K562 (cell line): ENCODE results near the gene MMP10. TPM values are rescaled to one million over a fixed set of nuclear protein-coding genes. Genes with fewer than 3 reads are reported as not detected.

Experiments
- ATAC-seq: fragments of 200-7000 bp; cut with Tn5 transposase; 3 replicates; pipeline ENCODE4 v1.9.1; 2020; ENCODE audit warnings: moderate library complexity
- BruUV-seq: library from RNA; stranded (reverse); fragments of 400-500 nt; replicated peaks from 2 replicates; lab custom pipeline; 2021; lab: Mats Ljungman, UMichigan
- CTCF ChIA-PET: fragments of 300-600 bp; formaldehyde crosslinking; extraction: SDS; loops from one replicate; lab custom pipeline; 2021; ENCODE audit warnings: low intra/inter-chr PET ratio; lab: Yijun Ruan, JAX
- POLR2A ChIA-PET: fragments of 300-600, 350-650 bp; sonication (Branson Sonifier 250); formaldehyde crosslinking; extraction: SDS; loops from one replicate; lab custom pipeline; 2021; ENCODE audit warnings: antibody characterized with exemption, inconsistent platforms; lab: Yijun Ruan, JAX
- DNase-seq, 4 experiments: peaks; one replicate each; pipeline versions ENCODE4 v3.0.0 to v3.0.0-alpha.2; 2011 to 2018; ENCODE audit warnings: low spot score in 3 of 4, mixed read lengths in 3 of 4; ENCODE audit errors: extremely low read depth in 1 of 4
- FAIRE-seq: peaks from 2 replicates; lab custom pipeline; 2011; peaks lifted over from hg19 to GRCh38; lab: Jason Lieb, UNC
- H2AFZ ChIP-seq: 2 replicates; pipeline ENCODE4 v1.6.0; 2011; ENCODE audit warnings: low read depth, low read length, control low read depth, inconsistent platforms
- H3K27ac ChIP-seq: fragments of 200-600 bp; 3 replicates; pipeline ENCODE4 v1.8.0; 2011; ENCODE audit warnings: low read depth, mild to moderate bottlenecking, control low read depth, inconsistent platforms, low read length, moderate library complexity, mixed read lengths; ENCODE audit errors: extremely low read depth
- H3K27me3 ChIP-seq, 2 experiments: fragments of 300-600 bp in 1 of 2; 2 replicates in 1 of 2; 3 replicates in 1 of 2; pipeline versions ENCODE4 v1.6.0 to v1.8.0; 2011; ENCODE audit warnings: inconsistent platforms in 2 of 2, low read length in 2 of 2, mild to moderate bottlenecking in 1 of 2, mixed read lengths in 1 of 2, moderate library complexity in 1 of 2; ENCODE audit not compliant: control insufficient read depth in 2 of 2, insufficient read depth in 2 of 2
- H3K36me3 ChIP-seq: fragments of 300-600 bp; 3 replicates; pipeline ENCODE4 v1.8.0; 2011; ENCODE audit warnings: mild to moderate bottlenecking, low read length, inconsistent platforms; ENCODE audit not compliant: control insufficient read depth, insufficient read depth
- H3K4me1 ChIP-seq, 2 experiments: fragments of 200-600 bp in 1 of 2; replicated peaks in 1 of 2; 2 replicates in 1 of 2; 3 replicates in 1 of 2; pipeline versions ENCODE4 v1.5.1 to v1.8.0; 2011; ENCODE audit warnings: inconsistent platforms in 2 of 2, low read length in 2 of 2, mild to moderate bottlenecking in 1 of 2, mixed read lengths in 1 of 2, moderate library complexity in 1 of 2; ENCODE audit not compliant: control insufficient read depth in 2 of 2, insufficient read depth in 2 of 2
- H3K4me2 ChIP-seq: 2 replicates; pipeline ENCODE4 v1.6.1; 2011; ENCODE audit warnings: low read length, control low read depth, inconsistent platforms, mixed read lengths; ENCODE audit not compliant: insufficient read depth
- H3K4me3 ChIP-seq: fragments of 200-600 bp; sonication (generic), shearing (Covaris generic); 2 replicates; pipeline ENCODE4 v1.5.1; 2016; ENCODE audit warnings: control low read depth, inconsistent platforms
- H3K79me2 ChIP-seq: fragments of 200-600 bp; 3 replicates; pipeline ENCODE4 v1.8.0; 2011; ENCODE audit warnings: low read length, inconsistent platforms; ENCODE audit not compliant: control insufficient read depth, insufficient read depth
- H3K9ac ChIP-seq, 2 experiments: 2 replicates each; pipeline versions ENCODE4 v1.6.0 to v1.6.1; 2011; ENCODE audit warnings: low read depth in 2 of 2, low read length in 2 of 2, control low read depth in 1 of 2, inconsistent platforms in 1 of 2, mild to moderate bottlenecking in 1 of 2, mixed read lengths in 1 of 2; ENCODE audit not compliant: insufficient read depth in 1 of 2
- H3K9me1 ChIP-seq: one replicate; pipeline ENCODE4 v1.6.0; 2011; ENCODE audit warnings: inconsistent platforms, mild to moderate bottlenecking, low read length, moderate library complexity; ENCODE audit not compliant: control insufficient read depth, insufficient read depth
- H3K9me3 ChIP-seq: replicated peaks from 2 replicates; pipeline ENCODE4 v1.5.1; 2011; ENCODE audit warnings: low read depth, low read length, inconsistent platforms; ENCODE audit not compliant: control insufficient read depth, insufficient read depth
- H4K20me1 ChIP-seq: replicated peaks from 2 replicates; pipeline ENCODE4 v1.6.1; 2011; ENCODE audit warnings: low read length, inconsistent platforms, mixed read lengths; ENCODE audit not compliant: control insufficient read depth, insufficient read depth
- BRD9 ChIP-seq: fragments of 450-650 bp; IDR thresholded peaks from 2 replicates; pipeline ENCODE4 v1.6.1; 2018; ENCODE audit warnings: low read depth; ENCODE audit not compliant: partially characterized antibody
- CEBPB ChIP-seq: fragments of 450-650 bp; IDR thresholded peaks from 2 replicates; pipeline ENCODE4 v1.6.1; 2016; ENCODE audit warnings: missing genetic modification characterization, missing compliant biosample characterization
- DEAF1 ChIP-seq: fragments of 450-650 bp; formaldehyde crosslinking; IDR thresholded peaks from 2 replicates; pipeline ENCODE4 v1.4.0; 2020; ENCODE audit warnings: mild to moderate bottlenecking, moderate library complexity
- HDAC6 ChIP-seq: IDR thresholded peaks from 2 replicates; pipeline ENCODE4 v1.6.1; 2012; ENCODE audit warnings: low read depth, mild to moderate bottlenecking, control low read depth, inconsistent platforms, low read length, moderate library complexity
- NKRF ChIP-seq: fragments of 450-650 bp; IDR thresholded peaks from 2 replicates; pipeline ENCODE4 v1.6.1; 2016; ENCODE audit warnings: borderline replicate concordance
- RUNX1 ChIP-seq: sonication (generic); IDR thresholded peaks from 2 replicates; pipeline ENCODE4 v1.6.1; 2016; ENCODE audit warnings: antibody characterized with exemption, low read depth
- ZNF165 ChIP-seq: fragments of 250-450 bp; sonication (Bioruptor Pico); IDR thresholded peaks from 2 replicates; pipeline ENCODE4 v1.4.0; 2020; ENCODE audit warnings: borderline replicate concordance
- ZNF232 ChIP-seq: sonication (generic); formaldehyde crosslinking; IDR thresholded peaks from 2 replicates; pipeline ENCODE4 v1.8.0; 2022; ENCODE audit warnings: mild to moderate bottlenecking, missing genetic modification reagents
- WGBS: fragments of 100-300 bp; shearing (Covaris generic); methylation state at CpG from one replicate; pipeline ENCODE4 v1.1.6; 2016; ENCODE audit warnings: low coverage, mixed read lengths; ENCODE audit not compliant: insufficient coverage; ENCODE audit errors: missing lambda C conversion rate; 5-methylcytosine and 5-hydroxymethylcytosine counted together
- in situ Hi-C: fragments of 300-500 bp; cut with MboI; formaldehyde crosslinking; loops from 4 replicates; pipeline ENCODE4 v1.15.0; 2018; ENCODE audit warnings: inconsistent platforms, mixed read lengths
- intact Hi-C: fragments of 100-400 bp; cut with micrococcal nuclease; formaldehyde crosslinking; loops from 2 replicates; pipeline ENCODE4 v1.14.2; 2022
- polyA plus RNA-seq, 8 experiments: library from polyadenylated mRNA; depleted of rRNA in 4 of 8; stranded (reverse) in 5 of 8; unstranded in 3 of 8; fragments of >200 nt; fragmentation: Nextera tagmentation in 2 of 8; fragmentation: Illumina TruSeq in 1 of 8; extraction: Ambion mirVana in 2 of 8; extraction: Trizol in 1 of 8; gene quantifications; 2 replicates each; pipeline versions ENCODE4 v1.2.1 to v1.2.3, GENCODE V29; 2011 to 2014; ENCODE audit warnings: inconsistent platforms in 1 of 8, missing spikeins in 1 of 8
- total RNA-seq, 7 experiments: library from RNA; depleted of rRNA in 6 of 7; stranded (reverse); fragments of >200 nt in 6 of 7; fragmentation: Illumina TruSeq in 2 of 7; extraction: Trizol in 2 of 7; gene quantifications; 2 replicates each; pipeline versions ENCODE4 v1.2.1 to v1.2.3, GENCODE V29; 2011 to 2021; ENCODE audit warnings: low replicate concordance in 1 of 7

The MMP10 gene
- total and polyA plus RNA-seq, 9 of the 15 experiments (the other 6 are each of a cell fraction or from before 2014, with no cell fraction given) = not detected

- Histone ChIP-seq H3K36me3 (no peaks in the 10 kb centered on the region), H3K27me3 (no peaks in the 10 kb centered on the region), H3K27ac (no peak overlapping the region), H4K20me1 (no peaks in the 10 kb centered on the region), H3K79me2 (no peaks in the 10 kb centered on the region), H2AFZ (no peak overlapping the region), H3K4me3 (no peak overlapping the region), H3K9me3 (no peaks in the 10 kb centered on the region), H3K9me1 (no peaks in the 10 kb centered on the region), H3K9ac (no peak overlapping the region), H3K4me2 (no peak overlapping the region), H3K4me1 (no peaks in the 10 kb centered on the region)
- ATAC-seq = no peak
- ChIA-PET POLR2A (no interaction called here), CTCF (no interaction called here)
- in situ Hi-C loops (no loop called here), intact Hi-C loops (no loop called here)
- no peak for FAIRE-seq
- no peak for DNase-seq
- BruUV-seq = no TSS peak
- WGBS = 3% methylated on average over 4 of the region's 4 CpGs
- TF ChIP-seq NKRF (no peak), ZNF165 (CRISPR knock-in tag) (no peak), DEAF1 (CRISPR knock-in tag) (no peak), CEBPB (no peak), HDAC6 (no peak), BRD9 (no peak), ZNF232 (CRISPR knock-in tag) (no peak), RUNX1 (no peak)
Measured at GRCh38 chr11:102773386-102773785, 7.0 kb downstream of the MMP10 start.
